Uterus (tissue), 2 donors: ENCODE results near the gene FGFR2.

Experiments used
- CTCF ChIP-seq, 4 experiments: fragments of 200-600 bp in 2 of 4; fragments of 450-650 bp in 2 of 4; sonication (generic) in 2 of 4; IDR thresholded peaks; one replicate each; pipeline ENCODE4 v1.5.1; 2016 to 2019; ENCODE audit warnings: antibody characterized with exemption in 4 of 4, mild to moderate bottlenecking in 2 of 4, moderate library complexity in 1 of 4
- POLR2A ChIP-seq, 2 donors: fragments of 450-650 bp; IDR thresholded peaks; one replicate each; pipeline ENCODE4 v1.6.1; 2016; ENCODE audit warnings: antibody characterized with exemption in 2 of 2, mild to moderate bottlenecking in 1 of 2, moderate library complexity in 1 of 2

DNA sequence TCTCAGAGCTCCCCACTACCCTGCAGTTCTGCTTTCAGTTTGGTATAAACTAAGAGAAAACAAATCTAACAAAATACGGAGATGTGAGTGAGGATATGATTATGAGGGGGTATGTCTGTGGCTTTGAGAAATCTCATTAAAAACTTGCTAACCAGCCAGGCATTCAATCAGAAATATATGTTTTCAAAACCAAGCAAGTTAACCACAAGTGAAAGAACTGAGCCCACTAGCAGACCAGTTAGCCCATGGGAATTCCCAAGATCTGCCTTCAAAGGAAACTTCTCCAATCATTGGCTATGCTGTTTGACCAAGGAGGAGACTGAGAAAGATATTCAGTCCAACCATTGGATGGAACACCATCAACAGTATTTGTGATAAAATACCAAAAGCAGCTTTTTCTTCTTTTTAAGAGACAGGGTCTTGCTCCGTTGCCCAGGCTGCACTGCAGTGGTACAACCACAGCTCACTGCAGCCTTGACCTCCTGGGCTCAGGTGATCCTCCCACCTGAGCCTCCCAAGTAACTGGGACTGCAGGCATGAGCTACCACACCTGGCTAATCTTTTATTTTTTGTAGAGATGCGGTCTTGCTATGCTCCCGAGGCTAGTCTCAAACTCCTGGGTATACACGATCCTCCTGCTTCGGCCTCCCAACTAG is 41.2 kb downstream of the FGFR2 start:
- TF ChIP-seq POLR2A (IDR thresholded peaks at IDR 0.05) = no peak
- TF ChIP-seq CTCF (IDR thresholded peaks at IDR 0.05) = no peak
